ENCODE results near the gene GRAMD4. TPM values are rescaled to one million over a fixed set of nuclear protein-coding genes. Genes with fewer than 3 reads are reported as not detected.
A peak's percentile ranks its signal among the peaks of the same experiment; 100 is the strongest.

Gene GRAMD4
- total RNA-seq, 1 experiment from 2014 or later = 19.8 TPM

DNA sequence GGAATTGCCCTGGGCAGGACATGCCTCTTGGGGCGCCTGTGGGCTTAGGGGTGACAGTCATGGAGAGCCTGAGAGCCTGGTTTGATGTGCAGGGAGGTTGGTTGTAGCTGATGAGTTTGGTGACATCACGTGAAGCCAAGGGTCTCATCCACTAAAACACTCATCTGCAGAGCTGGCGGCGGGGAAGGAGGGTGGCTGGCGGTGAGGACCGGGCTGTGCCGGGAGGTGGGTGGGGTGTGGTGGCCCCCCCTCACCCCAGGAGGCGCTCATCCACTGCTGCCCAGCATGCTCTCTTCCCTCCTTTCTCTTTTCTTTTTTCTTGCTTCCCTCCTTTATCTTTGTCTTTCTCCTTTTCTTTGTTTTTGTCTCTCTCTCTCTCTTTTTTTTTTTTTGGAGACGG lies 49.0 kb downstream of the GRAMD4 start:
- no peaks in the 10 kb centered on the region for H3K79me2 ChIP-seq (ENCODE audit: insufficient read depth, low read length)
- no peaks in the 10 kb centered on the region for H3K9me3 ChIP-seq (ENCODE audit: control insufficient read depth, low read depth, low read length)
- no peak overlapping the region for H2AK5ac ChIP-seq (ENCODE audit: insufficient read length, low read length)
- H4K5ac ChIP-seq (ENCODE audit: insufficient read length, low read depth, low read length) = no peak overlapping the region
- no peak overlapping the region for H2AFZ ChIP-seq (ENCODE audit: low read length)
- H3K4me1 Mint-ChIP-seq = no peaks in the 10 kb centered on the region
- H3K9me3 Mint-ChIP-seq = no peaks in the 10 kb centered on the region
- H3K27ac ChIP-seq (ENCODE audit: insufficient read length, low read depth, low read length) = no peak overlapping the region
- H4K91ac ChIP-seq (ENCODE audit: insufficient read length, low read depth, low read length) = no peak overlapping the region
- H2BK15ac ChIP-seq (ENCODE audit: low read depth, low read length) = no peak overlapping the region
- no peak overlapping the region for H3K4me3 Mint-ChIP-seq
- no peak overlapping the region for H2BK20ac ChIP-seq (ENCODE audit: low read depth, low read length, poor library complexity, severe bottlenecking)
- H2BK5ac ChIP-seq (ENCODE audit: insufficient read length, low read length) = no peak overlapping the region
- no peaks in the 10 kb centered on the region for H3K23me2 ChIP-seq (ENCODE audit: insufficient read length, low read depth, low read length, poor library complexity, severe bottlenecking)
- H3K9ac ChIP-seq (ENCODE audit: extremely low read depth, insufficient read length, low read length) = no peak overlapping the region
- peaks cover 2 to 7% (median 5%) of the 10 kb centered on the region in 3 experiments; a peak in 5 of 7 replicates for H3K36me3 Mint-ChIP-seq (ENCODE audit: insufficient read depth in 1 of 3, low read depth in 3 of 3)
- no peak overlapping the region for H3K23ac ChIP-seq (ENCODE audit: insufficient read length, low read depth, low read length)
- no peak overlapping the region for H2BK12ac ChIP-seq (ENCODE audit: insufficient read length, low read depth, low read length)
- TF ChIP-seq, protein P1, sequence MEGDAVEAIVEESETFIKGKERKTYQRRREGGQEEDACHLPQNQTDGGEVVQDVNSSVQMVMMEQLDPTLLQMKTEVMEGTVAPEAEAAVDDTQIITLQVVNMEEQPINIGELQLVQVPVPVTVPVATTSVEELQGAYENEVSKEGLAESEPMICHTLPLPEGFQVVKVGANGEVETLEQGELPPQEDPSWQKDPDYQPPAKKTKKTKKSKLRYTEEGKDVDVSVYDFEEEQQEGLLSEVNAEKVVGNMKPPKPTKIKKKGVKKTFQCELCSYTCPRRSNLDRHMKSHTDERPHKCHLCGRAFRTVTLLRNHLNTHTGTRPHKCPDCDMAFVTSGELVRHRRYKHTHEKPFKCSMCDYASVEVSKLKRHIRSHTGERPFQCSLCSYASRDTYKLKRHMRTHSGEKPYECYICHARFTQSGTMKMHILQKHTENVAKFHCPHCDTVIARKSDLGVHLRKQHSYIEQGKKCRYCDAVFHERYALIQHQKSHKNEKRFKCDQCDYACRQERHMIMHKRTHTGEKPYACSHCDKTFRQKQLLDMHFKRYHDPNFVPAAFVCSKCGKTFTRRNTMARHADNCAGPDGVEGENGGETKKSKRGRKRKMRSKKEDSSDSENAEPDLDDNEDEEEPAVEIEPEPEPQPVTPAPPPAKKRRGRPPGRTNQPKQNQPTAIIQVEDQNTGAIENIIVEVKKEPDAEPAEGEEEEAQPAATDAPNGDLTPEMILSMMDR (conservative IDR thresholded peaks at IDR 0.05) = no peak
- no peak overlapping the region for H3K4ac ChIP-seq (ENCODE audit: low read depth, low read length)
- H3K27me3 Mint-ChIP-seq (ENCODE audit: low read depth) = no peaks in the 10 kb centered on the region
- no peak overlapping the region for H3K14ac ChIP-seq (ENCODE audit: insufficient read depth, low read length)
- no peaks in the 10 kb centered on the region for H3K27me3 ChIP-seq (ENCODE audit: insufficient read depth, low read length)
- no peaks in the 10 kb centered on the region for H4K20me1 ChIP-seq (ENCODE audit: control insufficient read depth, insufficient read depth, insufficient read length)
- H3K27ac Mint-ChIP-seq = peak overlapping the region; percentile 78 to 84 (median 82); a peak in 4 of 7 replicates
- no peak overlapping the region for H3K4me2 ChIP-seq (ENCODE audit: insufficient read depth, insufficient read length, low read length)
- no peak overlapping the region for H2BK120ac ChIP-seq (ENCODE audit: low read depth, low read length, poor library complexity, severe bottlenecking)
- no peak overlapping the region for H3K18ac ChIP-seq (ENCODE audit: insufficient read length, low read depth, low read length)
- H3T11ph ChIP-seq (ENCODE audit: low read length) = no peak overlapping the region
- H3K56ac ChIP-seq (ENCODE audit: insufficient read length, low read depth, low read length) = no peak overlapping the region
- no peak for DNase-seq
- no CpG with 5 or more reads among the region's 9 CpGs for WGBS (ENCODE audit: extremely low coverage, insufficient read length, low lambda C conversion rate)
- H4K8ac ChIP-seq (replicated peaks; ENCODE audit: insufficient read length, low read depth, low read length) = no peak overlapping the region
- no peaks in the 10 kb centered on the region for H3K79me1 ChIP-seq (ENCODE audit: insufficient read depth, low read depth, low read length, poor library complexity, severe bottlenecking)
- no peaks in the 10 kb centered on the region for H3K4me1 ChIP-seq (ENCODE audit: insufficient read depth, low read length)

Data from H9 (cell line).